GM19455 (cell line): ENCODE measurements around the gene GTF2A1L.
"Not testable (repeated sequence)": the region's sequence is repeated elsewhere in the genome, so short reads cannot be mapped to it uniquely, and the experiment has no call there.

Experiments used
- ATAC-seq: cut with Tn5 transposase; IDR thresholded peaks from one replicate; pipeline ENCODE4 v1.9.1; 2021; ENCODE audit not compliant: unreplicated experiment

The GTF2A1L gene

DNA sequence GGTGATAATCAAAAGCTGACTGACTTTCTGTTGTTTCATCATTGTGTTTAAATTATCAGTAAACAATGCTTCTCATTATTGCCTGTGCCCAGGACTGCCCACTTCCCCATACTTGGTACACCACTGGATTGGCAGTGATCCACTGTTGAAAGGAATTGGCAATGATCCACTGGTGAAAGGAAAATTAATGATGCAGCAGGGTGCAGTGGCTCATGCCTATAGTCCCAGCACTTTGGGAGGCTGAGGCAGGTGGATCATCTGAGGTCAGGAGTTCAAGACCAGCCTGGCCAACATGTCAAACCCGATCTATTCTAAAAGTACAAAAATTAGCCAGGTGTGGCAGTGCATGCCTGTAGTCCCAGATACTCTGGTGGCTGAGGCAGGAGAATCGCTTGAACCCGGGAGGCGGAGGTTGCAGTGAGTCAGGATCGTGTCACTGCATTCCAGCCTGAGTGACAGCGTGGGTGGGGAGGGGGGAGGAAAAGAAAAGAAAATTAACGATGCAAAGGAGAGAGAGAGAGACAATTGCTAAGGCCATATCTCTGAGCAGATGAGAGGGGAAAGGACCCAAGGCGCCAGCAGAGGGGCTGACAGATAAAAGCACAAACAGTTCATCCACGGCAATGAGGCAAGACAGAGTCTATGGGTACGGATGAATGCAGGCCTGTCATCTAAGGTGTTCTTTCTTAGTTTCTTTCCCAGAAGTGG is 10.2 kb upstream of the GTF2A1L start:
- ATAC-seq, result no peak

DNA sequence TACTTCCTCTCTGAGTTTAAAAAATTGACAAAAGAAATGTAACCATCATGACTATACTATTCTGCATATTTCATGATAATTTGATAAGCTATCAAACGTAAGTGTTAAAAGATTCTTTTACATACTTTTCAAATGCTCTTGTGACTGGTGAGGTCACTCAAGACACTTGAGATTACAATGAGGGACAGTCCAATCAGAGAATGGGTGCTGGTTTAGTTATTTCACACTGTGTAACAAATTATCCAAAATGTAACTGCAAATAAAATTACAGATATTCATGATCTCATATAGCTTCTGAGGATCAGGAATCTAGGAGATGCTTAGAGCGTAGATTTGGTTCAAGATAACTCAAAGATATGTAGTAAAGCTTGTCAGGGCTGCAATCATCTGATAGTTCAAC is 4.4 kb upstream of the GTF2A1L start:
- no peak for ATAC-seq

DNA sequence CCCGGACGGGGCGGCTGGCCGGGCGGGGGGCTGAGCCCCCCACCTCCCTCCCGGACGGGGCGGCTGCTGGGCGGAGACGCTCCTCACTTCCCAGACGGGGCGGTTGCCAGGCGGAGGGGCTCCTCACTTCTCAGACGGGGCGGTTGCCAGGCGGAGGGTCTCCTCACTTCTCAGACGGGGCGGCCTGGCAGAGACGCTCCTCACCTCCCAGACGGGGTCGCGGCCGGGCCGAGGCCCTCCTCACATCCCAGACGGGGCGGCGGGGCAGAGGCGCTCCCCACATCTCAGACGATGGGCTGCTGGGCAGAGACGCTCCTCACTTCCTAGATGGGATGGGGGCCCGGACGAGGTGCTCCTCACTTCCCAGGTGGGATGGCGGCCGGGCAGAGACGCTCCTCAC is 3.1 kb upstream of the GTF2A1L start:
- not testable (repeated sequence) for ATAC-seq

DNA sequence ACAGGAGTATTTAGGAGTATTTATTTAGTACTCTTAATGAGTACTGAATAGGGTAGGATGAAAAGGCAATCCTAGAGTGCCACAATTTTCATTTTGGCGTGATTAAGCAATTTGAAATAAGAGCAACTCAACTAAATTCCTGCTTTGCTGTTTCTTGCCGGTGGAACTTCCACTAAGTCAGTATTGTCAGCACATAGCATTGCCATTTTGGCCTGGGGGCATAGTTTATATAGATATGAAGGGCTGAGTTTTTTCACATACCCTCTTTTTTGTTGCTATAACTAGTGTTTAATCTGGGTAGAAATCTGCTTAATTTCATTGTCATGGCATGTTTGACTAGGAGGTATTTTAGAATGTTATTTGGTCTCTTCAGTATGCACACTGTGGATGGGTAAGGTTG is 1.9 kb downstream of the GTF2A1L start:
- ATAC-seq, result no peak

DNA sequence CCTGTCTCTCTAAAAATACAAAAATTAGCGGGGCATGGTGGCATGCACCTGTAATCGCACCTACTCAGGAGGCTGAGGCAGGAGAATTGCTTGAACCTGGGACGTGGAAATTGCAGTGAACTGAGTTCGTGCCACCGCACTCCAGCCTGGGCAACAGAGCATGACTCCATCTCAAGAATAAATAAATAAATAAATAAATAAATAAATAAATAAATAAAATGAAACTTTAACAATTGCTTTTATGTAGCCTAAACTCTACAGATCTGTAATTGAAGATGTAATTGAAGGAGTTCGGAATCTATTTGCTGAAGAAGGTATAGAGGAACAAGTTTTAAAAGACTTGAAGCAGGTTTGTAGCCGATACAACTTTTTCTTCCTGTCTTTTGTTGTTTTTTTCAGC is 2.9 kb downstream of the GTF2A1L start:
- no peak for ATAC-seq

DNA sequence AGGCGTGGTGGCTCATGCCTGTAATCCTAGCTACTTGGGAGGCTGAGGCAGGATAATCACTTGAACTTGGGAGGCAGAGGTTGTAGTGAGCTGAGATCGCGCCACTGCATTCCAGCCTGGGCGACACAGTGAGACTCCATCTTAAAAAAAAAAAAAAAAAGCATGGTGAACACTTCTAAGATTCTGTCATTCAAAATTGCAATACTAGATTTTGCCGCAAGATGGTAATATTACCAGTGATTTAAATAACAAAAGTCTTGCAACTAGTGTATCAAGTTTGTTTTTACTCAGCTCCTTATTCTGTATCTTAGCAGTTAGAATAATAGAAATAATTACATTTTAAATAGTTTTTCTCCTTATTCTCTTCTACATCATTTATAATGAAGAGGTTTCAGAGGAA is 5.0 kb downstream of the GTF2A1L start:
- ATAC-seq, result not testable (repeated sequence)

DNA sequence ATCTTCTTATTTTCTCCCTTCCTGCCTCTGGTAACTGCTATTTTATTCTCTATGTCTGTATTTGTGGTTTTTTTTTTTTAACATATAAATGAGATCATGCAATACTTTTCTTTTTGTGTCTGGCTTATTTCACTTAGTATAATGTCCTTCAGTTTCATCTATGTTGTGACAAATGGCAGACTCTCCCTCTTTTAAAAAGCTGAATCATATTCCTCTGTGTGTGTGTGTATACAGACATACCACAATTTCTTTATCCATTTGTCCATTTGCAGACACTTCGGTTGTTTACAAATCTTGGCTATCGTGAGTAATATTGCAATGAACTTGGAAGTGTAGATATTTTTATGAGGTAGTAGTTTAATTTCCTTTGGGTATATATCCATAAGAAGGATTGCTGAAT is 7.0 kb downstream of the GTF2A1L start:
- no peak for ATAC-seq

DNA sequence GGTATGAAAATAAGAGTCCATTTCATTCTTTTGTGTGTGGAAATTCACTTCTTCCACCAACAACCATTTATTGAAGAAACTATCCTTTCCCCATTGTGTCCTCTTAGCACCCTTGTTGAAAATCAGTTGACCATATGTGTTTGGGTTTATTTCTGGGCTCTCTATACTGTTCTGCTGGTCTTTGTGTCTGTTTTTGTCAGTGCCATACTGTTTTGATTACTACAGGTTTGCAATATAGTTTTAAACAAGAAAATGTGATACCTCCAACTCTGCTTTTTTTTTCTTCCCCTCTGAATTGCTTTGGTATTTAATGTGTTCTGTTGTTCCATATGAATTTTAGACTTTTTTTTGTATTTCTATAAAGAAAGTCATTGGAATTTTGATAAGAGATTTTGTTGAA is 8.4 kb downstream of the GTF2A1L start:
- no peak for ATAC-seq

DNA sequence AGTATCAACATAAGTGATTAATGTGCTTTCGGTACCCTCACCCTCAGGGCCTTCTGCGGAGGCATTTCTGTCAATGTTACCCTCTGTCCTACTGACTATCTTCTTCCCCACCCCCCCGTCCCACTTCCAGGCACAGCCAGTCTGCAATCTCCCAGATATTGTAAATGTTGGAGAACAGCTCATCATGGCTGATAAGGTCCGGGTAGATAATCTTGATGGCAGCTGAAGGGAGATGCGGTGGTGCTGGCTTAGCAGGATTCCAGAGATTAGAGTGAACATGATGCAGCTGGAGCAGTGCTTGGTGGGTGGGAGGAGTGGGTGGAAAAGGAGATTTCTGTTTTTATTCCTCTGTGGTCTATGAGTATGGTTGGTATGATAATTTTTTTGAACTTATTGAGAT is 15.5 kb downstream of the GTF2A1L start:
- ATAC-seq, result no peak

DNA sequence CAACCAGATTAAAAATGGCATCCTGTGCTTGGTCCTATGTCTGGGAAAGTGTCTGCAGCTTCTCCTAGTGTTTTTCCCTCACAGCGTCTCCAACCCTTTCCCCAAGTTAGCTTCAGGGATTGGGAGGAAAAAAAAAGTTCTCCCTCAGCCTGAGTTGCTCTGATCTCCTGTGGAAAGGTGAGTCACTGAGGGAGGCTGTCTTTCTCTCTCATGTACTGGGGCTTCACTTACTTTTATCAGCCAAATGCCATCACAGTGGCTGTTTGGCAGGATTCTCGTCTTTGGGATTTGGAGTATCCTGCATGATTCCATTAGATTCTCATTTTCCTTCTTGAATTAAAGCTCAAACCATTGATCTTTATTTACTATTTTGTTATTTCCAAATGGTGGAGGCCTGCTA is 18.1 kb downstream of the GTF2A1L start:
- no peak for ATAC-seq

DNA sequence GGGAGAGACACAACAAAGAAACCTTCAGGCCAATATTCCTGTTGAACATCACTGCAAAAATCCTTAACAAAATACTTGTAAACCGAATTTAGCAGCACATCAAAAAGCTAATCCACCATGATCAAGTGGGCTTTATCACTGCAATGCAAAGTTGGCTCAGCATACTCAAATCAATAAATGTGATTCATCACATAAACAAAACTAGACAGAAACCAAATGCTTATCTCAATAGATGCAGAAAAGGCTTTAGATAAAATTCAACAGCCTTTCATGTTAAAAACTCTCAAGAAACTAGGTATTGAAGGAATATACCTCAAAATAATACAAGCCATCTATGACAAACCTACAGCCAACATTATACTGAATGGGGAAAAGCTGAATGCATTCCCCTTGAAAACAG is 20.6 kb downstream of the GTF2A1L start:
- no peak for ATAC-seq

DNA sequence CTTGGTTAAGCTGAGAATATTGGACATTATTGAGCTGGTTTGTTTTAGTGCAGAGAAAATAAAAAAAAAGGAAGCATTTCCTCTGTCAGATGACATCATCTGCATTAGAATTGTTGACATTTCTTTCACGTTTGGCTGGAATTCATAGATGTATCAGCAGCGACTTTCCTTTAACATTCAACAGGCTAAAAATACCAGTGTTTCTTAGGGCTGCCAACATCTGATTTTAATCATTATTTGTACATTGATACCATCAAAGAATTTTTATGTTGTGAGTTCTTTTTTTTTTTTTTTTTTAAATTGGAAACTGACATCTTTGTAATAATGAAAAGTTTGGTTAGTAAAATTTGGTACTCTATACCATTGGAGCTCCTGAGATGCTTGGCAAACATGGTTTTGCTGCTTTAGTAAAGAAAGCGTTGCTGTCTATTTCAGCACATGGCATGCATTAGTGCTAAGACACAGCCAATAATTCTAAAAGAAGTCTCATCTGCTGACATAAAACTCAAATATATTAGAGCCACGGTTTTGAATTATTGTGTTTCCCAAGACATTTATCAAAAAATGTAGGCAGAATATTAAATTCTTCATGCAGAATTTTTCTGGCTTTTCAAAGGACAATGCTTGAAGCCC is 33.6 kb downstream of the GTF2A1L start:
- ATAC-seq, result no peak

DNA sequence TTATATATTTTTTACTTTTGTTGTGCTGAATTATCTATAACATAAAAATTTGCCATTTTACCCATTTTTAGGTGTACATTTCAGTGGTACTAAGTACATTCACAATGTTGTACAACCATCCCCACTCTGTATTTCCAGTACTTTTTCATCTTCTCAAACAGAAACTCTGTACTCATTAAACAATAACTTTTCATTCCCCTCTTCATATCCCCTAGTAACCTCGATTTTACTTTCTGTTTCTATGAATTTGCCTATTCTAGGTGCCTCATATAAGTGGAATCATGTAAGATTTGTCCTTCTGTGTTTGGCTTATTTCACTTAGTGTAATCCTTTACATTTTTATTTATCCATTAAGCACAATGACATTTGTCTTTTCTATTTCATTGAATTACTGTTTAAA is 51.3 kb downstream of the GTF2A1L start:
- no peak for ATAC-seq

DNA sequence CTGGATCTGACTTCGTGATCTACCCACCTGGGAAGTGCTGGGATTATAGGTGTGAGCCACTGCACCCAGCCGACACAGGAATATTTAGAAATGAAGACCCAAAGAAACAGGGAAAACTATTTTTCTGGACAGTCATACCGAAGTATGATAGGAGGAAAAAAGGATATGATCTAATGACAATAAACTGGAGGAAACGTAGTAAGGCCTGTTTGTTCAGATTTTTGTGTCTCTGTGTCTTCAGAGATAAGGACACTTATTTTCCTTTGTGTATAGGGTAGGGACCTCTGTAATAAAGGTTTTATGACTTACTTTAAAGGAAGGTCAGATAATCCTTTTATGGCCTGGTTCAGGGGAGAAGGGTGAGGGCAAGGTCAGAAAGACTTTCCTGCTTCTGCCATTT is 55.9 kb downstream of the GTF2A1L start:
- ATAC-seq, result no peak

DNA sequence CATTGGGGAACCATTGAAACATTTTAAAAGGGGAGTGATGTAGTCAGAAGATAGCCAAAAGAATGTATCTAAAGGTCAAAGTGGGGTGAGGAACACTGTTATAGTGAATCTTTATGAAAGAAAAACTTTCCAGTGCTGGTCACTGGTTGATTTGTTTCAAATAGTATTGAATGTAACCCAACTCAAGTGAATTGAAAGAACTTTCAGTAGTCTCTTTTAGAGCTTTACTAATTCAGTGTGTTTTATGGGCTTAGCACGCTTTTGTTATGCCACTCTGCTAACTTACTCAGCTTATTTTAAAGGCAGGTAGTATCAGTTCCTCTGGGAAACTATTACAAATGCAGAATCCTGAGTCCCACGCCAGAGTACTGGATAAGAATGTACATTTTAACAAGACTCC is 57.3 kb downstream of the GTF2A1L start:
- ATAC-seq, result no peak

DNA sequence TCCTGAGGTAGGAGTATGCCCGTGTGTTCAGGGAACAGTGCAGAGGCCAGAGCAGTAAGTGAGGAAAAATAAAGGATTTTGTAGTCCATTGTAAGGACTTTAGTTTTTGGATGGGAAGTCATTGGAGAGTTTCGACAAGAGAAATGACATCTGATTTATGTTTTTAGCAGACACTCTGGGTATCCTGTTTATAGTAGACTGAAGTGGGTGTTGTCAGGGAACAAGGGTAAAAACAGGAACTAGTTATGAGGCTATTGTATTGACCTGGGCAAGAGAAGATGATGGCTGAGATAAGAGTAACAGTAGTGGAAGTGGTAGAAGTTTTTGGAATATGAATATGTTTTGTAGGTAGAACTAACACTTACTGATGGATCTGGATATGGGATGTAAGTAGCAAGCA is 59.8 kb downstream of the GTF2A1L start:
- ATAC-seq, result no peak

DNA sequence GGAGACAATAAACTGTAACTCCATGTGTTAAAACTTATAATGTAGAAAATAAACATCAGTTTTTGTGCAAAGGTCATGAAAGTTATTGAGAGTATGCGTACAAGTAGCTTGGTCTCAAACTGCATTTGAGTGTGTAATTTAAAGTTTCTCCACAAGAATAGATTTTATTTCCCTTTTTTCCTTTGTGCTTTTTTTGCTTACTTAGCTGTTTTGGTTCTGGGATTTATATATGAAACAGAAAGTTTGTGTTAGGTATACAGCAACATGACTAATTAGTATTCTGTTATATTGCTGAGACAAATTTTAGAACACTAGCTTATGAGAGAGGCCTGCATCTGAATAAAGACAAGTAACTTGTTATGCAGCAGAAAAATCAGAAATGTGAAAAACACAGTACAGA is 67.5 kb downstream of the GTF2A1L start:
- no peak for ATAC-seq

DNA sequence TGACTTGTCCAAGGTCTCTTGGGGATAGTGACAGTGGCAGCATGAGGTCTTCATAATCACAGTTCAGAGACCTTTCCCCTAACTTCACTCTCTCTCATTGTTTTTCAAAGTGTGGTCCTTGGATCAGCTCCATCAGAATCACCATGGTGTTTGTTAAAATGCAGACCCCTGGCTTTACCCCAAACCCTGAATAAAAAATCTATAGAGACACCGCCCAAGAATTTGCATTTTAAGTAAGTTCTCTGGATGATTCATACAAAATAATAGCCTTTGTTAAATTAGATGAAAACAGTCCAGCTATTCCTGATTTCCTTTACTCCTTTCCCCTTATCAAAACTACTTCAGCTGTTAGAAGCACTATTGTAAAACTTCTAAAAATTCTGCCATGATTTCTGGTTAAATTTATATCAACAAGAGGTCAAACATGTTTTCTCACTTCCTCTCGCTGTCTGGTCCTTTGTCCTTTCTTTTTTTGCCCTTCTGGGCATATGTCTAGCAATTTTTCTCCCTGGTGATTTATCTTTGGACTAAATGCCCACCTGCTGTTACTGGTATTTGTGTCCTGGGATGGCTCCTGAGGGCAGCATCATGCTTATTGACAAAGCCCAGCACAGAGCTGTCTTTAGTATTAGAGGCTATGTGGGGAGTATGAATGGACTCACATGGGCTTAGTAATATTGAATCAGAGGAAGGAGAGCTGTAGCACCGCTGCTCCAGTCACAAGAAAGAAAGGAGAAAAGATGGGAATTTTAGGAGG is 74.5 kb downstream of the GTF2A1L start:
- no peak for ATAC-seq

DNA sequence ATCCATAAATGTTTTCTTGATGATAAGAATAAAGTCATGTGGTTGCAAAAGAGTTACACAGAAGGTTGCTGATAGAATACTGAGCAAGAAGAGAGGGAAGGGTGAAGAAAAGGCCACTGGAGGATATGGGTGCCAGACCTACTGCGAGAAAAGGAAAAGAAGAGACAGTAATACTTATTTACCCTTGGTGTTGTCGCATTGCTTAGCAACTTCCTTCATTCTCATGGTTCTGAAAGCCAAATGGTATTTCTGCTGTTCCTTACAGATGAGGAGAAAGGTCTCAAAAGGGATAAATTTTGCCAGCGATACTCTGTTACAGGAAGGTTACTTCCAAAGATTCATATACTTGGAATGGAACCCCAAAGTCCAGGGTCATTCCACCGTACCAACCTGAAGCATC is 75.4 kb downstream of the GTF2A1L start:
- ATAC-seq, result no peak

DNA sequence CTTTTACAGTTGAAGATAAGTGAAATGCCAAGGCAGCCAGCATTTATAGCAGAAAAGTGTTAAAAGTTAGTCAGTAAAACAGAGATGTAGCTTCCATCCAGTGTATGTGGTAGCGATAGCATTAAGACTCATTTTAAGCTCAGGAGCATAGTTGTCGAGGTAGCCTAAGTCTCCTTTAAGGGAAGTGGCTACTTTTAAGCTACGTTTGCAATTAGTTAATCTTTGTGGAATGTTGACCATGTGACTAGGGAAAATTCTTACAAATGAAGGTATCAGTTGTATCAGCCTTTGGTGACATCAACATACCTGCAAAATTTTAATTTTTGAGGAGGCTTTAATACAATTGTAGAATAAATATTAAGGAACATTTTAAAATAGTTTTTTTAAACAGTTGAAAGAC is 76.0 kb downstream of the GTF2A1L start:
- no peak for ATAC-seq

DNA sequence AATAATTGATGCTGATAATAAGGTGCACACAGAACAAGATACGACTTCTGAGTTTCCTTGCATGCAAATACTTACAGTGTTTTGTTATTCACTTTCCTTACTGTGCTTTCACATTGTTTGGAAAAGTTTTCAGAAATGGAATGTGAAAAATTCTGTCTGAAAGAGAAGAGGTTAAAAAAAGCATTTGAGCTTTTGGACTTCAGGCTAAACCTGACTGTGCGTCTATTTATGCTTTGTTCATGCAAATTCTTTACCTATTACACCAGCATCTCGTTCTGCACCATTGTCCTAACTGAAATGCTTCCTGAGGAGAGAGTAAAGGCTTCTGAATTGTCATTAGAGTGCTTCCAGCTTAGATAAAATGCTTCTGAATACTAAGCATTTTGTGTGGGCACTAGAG is 76.5 kb downstream of the GTF2A1L start:
- no peak for ATAC-seq

DNA sequence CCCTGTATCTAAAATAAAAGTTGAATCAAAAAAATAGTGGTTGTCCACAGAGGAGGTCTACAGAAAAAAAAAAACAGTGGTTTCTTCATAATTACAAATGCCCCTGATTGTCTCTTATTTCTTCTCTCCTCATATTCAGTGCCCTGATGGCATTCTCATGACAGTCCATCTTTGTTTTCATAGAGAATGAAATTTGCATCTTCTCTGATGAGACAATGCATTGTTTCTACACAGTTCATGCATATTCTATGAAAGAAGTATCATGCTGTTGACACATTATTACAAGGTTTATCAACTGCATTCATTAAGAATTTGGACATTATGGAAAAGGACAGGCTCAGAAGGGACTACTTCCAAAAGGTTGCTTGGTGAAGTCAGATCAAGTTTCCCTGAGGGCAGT is 78.3 kb downstream of the GTF2A1L start:
- no peak for ATAC-seq
